Dendritic cell treated with granulocyte-macrophage colony-stimulating factor and Interleukin-4, amounts not matched to agents 40 ng/mL and 50 ng/mL, for 4 days (primary cell): ENCODE data around the gene NAALADL2.

Experiments
- H3K27ac Mint-ChIP-seq: one replicate; pipeline ENCODE4 v1.8.0; 2022; ENCODE audit warnings: mild to moderate bottlenecking, mixed read lengths
- H3K27me3 Mint-ChIP-seq: one replicate; pipeline ENCODE4 v1.8.0; 2022; ENCODE audit warnings: mild to moderate bottlenecking, mixed read lengths
- H3K36me3 Mint-ChIP-seq: one replicate; pipeline ENCODE4 v1.8.0; 2022; ENCODE audit warnings: low read depth, mixed read lengths
- H3K4me1 Mint-ChIP-seq: one replicate; pipeline ENCODE4 v1.8.0; 2022; ENCODE audit warnings: low read depth, mixed read lengths
- H3K4me3 Mint-ChIP-seq: one replicate; pipeline ENCODE4 v1.8.0; 2022; ENCODE audit warnings: mild to moderate bottlenecking, moderate library complexity, mixed read lengths
- H3K9me3 Mint-ChIP-seq: one replicate; pipeline ENCODE4 v1.8.0; 2022; ENCODE audit warnings: mixed read lengths
- intact Hi-C: fragments of 100-400 bp; cut with micrococcal nuclease; formaldehyde crosslinking; loops from one replicate; pipeline ENCODE4 v1.15.0; 2022

Gene NAALADL2

GRCh38 chr3:175176556-175176955 lies 317.4 kb downstream of the NAALADL2 start:
- Mint-ChIP-seq H3K9me3 (peaks cover 3% of the 10 kb centered on the region), H3K36me3 (no peaks in the 10 kb centered on the region), H3K4me3 (no peak overlapping the region), H3K27me3 (no peaks in the 10 kb centered on the region), H3K27ac (no peak overlapping the region), H3K4me1 (no peaks in the 10 kb centered on the region)
- intact Hi-C loops: no loop called here

GRCh38 chr3:175179055-175179454 lies 319.9 kb downstream of the NAALADL2 start:
- no peak overlapping the region for H3K4me3 Mint-ChIP-seq
- peaks cover 10% of the 10 kb centered on the region for H3K9me3 Mint-ChIP-seq
- H3K4me1 Mint-ChIP-seq: no peaks in the 10 kb centered on the region
- no peaks in the 10 kb centered on the region for H3K27me3 Mint-ChIP-seq
- no peaks in the 10 kb centered on the region for H3K36me3 Mint-ChIP-seq
- intact Hi-C loops: no loop called here
- H3K27ac Mint-ChIP-seq: no peak overlapping the region

- Mint-ChIP-seq H3K4me3 (no peak overlapping the region), H3K9me3 (peaks cover 21% of the 10 kb centered on the region), H3K27ac (no peak overlapping the region), H3K27me3 (no peaks in the 10 kb centered on the region), H3K36me3 (no peaks in the 10 kb centered on the region), H3K4me1 (no peaks in the 10 kb centered on the region)
- intact Hi-C loops: no loop called here
Observed at GRCh38 chr3:175184392-175184791, 325.3 kb downstream of the NAALADL2 start.

- no peaks in the 10 kb centered on the region for H3K4me1 Mint-ChIP-seq
- H3K27ac Mint-ChIP-seq: no peak overlapping the region
- peaks cover 33% of the 10 kb centered on the region for H3K9me3 Mint-ChIP-seq
- intact Hi-C loops: no loop called here
- H3K4me3 Mint-ChIP-seq: no peak overlapping the region
- H3K36me3 Mint-ChIP-seq: no peaks in the 10 kb centered on the region
- no peaks in the 10 kb centered on the region for H3K27me3 Mint-ChIP-seq
Observed at GRCh38 chr3:175185903-175186302, 326.8 kb downstream of the NAALADL2 start.

GRCh38 chr3:175186511-175186910 lies 327.4 kb downstream of the NAALADL2 start:
- Mint-ChIP-seq H3K36me3 (no peaks in the 10 kb centered on the region), H3K4me1 (no peaks in the 10 kb centered on the region), H3K27ac (no peak overlapping the region), H3K9me3 (peaks cover 37% of the 10 kb centered on the region), H3K4me3 (no peak overlapping the region), H3K27me3 (no peaks in the 10 kb centered on the region)
- intact Hi-C loops: no loop called here

GRCh38 chr3:175187586-175187985 lies 328.5 kb downstream of the NAALADL2 start:
- H3K4me1 Mint-ChIP-seq: no peaks in the 10 kb centered on the region
- intact Hi-C loops: no loop called here
- H3K27me3 Mint-ChIP-seq: no peaks in the 10 kb centered on the region
- H3K27ac Mint-ChIP-seq: no peak overlapping the region
- peaks cover 31% of the 10 kb centered on the region for H3K9me3 Mint-ChIP-seq
- no peaks in the 10 kb centered on the region for H3K36me3 Mint-ChIP-seq
- H3K4me3 Mint-ChIP-seq: no peak overlapping the region

GRCh38 chr3:175192536-175192935 lies 333.4 kb downstream of the NAALADL2 start:
- intact Hi-C loops: no loop called here
- Mint-ChIP-seq H3K27me3 (no peaks in the 10 kb centered on the region), H3K27ac (no peak overlapping the region), H3K4me3 (no peak overlapping the region), H3K9me3 (peaks cover 46% of the 10 kb centered on the region), H3K36me3 (no peaks in the 10 kb centered on the region), H3K4me1 (no peaks in the 10 kb centered on the region)

- Mint-ChIP-seq H3K4me1 (no peaks in the 10 kb centered on the region), H3K27ac (no peak overlapping the region), H3K27me3 (no peaks in the 10 kb centered on the region), H3K9me3 (peaks cover 37% of the 10 kb centered on the region), H3K36me3 (no peaks in the 10 kb centered on the region), H3K4me3 (no peak overlapping the region)
- intact Hi-C loops: no loop called here
Observed at GRCh38 chr3:175193815-175194518, 334.8 kb downstream of the NAALADL2 start.

- Mint-ChIP-seq H3K9me3 (peaks cover 52% of the 10 kb centered on the region), H3K4me1 (no peaks in the 10 kb centered on the region), H3K27ac (no peak overlapping the region), H3K4me3 (no peak overlapping the region), H3K36me3 (no peaks in the 10 kb centered on the region), H3K27me3 (no peaks in the 10 kb centered on the region)
- intact Hi-C loops: no loop called here
Observed at GRCh38 chr3:175198991-175199783, 340.1 kb downstream of the NAALADL2 start.

- intact Hi-C loops: no loop called here
- H3K36me3 Mint-ChIP-seq: no peaks in the 10 kb centered on the region
- H3K4me1 Mint-ChIP-seq: no peaks in the 10 kb centered on the region
- no peaks in the 10 kb centered on the region for H3K27me3 Mint-ChIP-seq
- no peak overlapping the region for H3K4me3 Mint-ChIP-seq
- peaks cover 58% of the 10 kb centered on the region for H3K9me3 Mint-ChIP-seq
- H3K27ac Mint-ChIP-seq: no peak overlapping the region
Observed at GRCh38 chr3:175199961-175200360, 340.8 kb downstream of the NAALADL2 start.

GRCh38 chr3:175200391-175201095 lies 341.4 kb downstream of the NAALADL2 start:
- intact Hi-C loops: no loop called here
- Mint-ChIP-seq H3K27me3 (no peaks in the 10 kb centered on the region), H3K4me3 (no peak overlapping the region), H3K4me1 (no peaks in the 10 kb centered on the region), H3K9me3 (peaks cover 58% of the 10 kb centered on the region), H3K27ac (no peak overlapping the region), H3K36me3 (no peaks in the 10 kb centered on the region)

- Mint-ChIP-seq H3K36me3 (no peaks in the 10 kb centered on the region), H3K27me3 (no peaks in the 10 kb centered on the region)
Observed at GRCh38 chr3:175207361-175207760, 348.2 kb downstream of the NAALADL2 start.

GRCh38 chr3:175208326-175208725 lies 349.2 kb downstream of the NAALADL2 start:
- H3K9me3 Mint-ChIP-seq: peaks cover 52% of the 10 kb centered on the region
- no peak overlapping the region for H3K4me3 Mint-ChIP-seq
- no peaks in the 10 kb centered on the region for H3K4me1 Mint-ChIP-seq
- H3K27ac Mint-ChIP-seq: no peak overlapping the region
- no peaks in the 10 kb centered on the region for H3K27me3 Mint-ChIP-seq
- intact Hi-C loops: no loop called here
- no peaks in the 10 kb centered on the region for H3K36me3 Mint-ChIP-seq

More at GRCh38 chr3:175207361-175207760, 348.2 kb downstream of the NAALADL2 start:
- Mint-ChIP-seq H3K27ac (no peak overlapping the region), H3K4me1 (no peaks in the 10 kb centered on the region), H3K9me3 (peaks cover 61% of the 10 kb centered on the region), H3K4me3 (no peak overlapping the region)
- intact Hi-C loops: no loop called here

- Mint-ChIP-seq H3K4me3 (no peak overlapping the region), H3K27ac (no peak overlapping the region), H3K4me1 (no peaks in the 10 kb centered on the region), H3K9me3 (peaks cover 28% of the 10 kb centered on the region), H3K36me3 (no peaks in the 10 kb centered on the region), H3K27me3 (no peaks in the 10 kb centered on the region)
- intact Hi-C loops: loop anchor here (10.0 kb wide), 1 partner anchor 1867 kb away; no protein-coding TSS in a partner anchor
Observed at GRCh38 chr3:175211466-175211865, 352.3 kb downstream of the NAALADL2 start.
